ENCODE measurements around the gene FRMD4A.
"Not testable (repeated sequence)": the region's sequence is repeated elsewhere in the genome, so short reads cannot be mapped to it uniquely, and the experiment has no call there.

Gene FRMD4A

DNA sequence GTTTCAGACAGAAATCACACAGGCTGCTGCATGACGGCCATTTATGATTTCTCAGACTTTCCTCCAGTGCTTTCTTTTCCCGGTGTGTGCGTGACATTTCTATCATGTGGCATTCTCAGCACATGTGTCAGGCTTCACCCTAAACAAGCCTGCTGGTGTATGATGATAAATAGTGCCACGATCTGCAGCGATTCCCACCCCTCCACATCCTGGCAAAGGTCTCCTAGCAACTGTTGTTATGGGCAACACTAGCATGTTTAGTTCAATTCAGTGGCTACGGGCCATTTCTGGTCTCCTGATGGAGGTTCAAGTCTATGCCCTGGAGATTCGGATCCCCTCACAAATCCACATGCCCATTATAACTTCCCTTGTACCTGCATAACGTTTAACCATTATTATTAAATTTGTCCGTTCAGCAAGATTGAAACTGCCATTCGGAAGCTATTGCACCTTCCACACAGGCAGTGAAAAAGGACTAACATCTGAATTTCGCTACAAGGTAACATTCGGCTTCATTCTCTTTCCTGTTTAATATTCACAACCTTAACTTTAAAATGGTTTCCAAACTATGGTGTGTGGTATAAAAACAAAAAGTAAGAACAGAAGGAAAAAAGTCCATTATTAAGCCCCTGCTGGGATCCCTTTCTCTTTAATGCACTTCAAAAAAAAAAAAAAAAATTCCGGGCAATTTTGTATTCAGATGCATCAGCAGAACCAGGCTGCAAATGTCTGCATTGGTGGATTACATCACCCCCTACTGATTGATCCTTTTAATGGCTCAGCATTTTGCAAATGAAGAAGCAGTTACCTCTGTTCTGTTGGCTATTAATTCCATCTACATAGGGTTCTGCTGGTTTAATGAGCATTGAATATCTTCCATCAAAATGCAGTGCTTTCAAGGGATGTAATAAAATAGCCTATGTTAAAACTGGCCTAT lies 90.2 kb downstream of the FRMD4A start:
- no peak overlapping the region for H2BK15ac ChIP-seq (ENCODE audit: low read length)
- H3K23ac ChIP-seq (ENCODE audit: low read depth, low read length, poor library complexity), result no peak overlapping the region
- H3K4me1 ChIP-seq (ENCODE audit: control insufficient read depth in 2 of 2, insufficient read depth in 1 of 2, low read depth in 1 of 2, low read length in 2 of 2), result peaks cover 5 to 8% of the 10 kb centered on the region in 2 donors
- no peak overlapping the region for H3K4ac ChIP-seq (ENCODE audit: low read length)
- H3K9ac ChIP-seq (ENCODE audit: low read depth, low read length, poor library complexity), result no peak overlapping the region
- H2AFZ ChIP-seq (ENCODE audit: low read length), result peak overlapping the region; percentile 4
- H2BK12ac ChIP-seq (ENCODE audit: low read length), result no peak overlapping the region
- H3K14ac ChIP-seq (ENCODE audit: low read length), result no peak overlapping the region
- no peak overlapping the region for H3K18ac ChIP-seq (ENCODE audit: low read length)
- no peak overlapping the region for H4K8ac ChIP-seq (ENCODE audit: low read depth, low read length)
- peak overlapping the region in 1 of 2 donors; percentile 7 for H3K4me3 ChIP-seq (ENCODE audit: low read length in 2 of 2)
- no peak overlapping the region for H4K91ac ChIP-seq (ENCODE audit: low read depth, low read length, poor library complexity)
- H2AK5ac ChIP-seq (ENCODE audit: low read depth, low read length), result no peak overlapping the region
- no peaks in the 10 kb centered on the region for H3K36me3 ChIP-seq (replicated peaks in 1 of 2; ENCODE audit: control insufficient read depth in 2 of 2, insufficient read depth in 2 of 2, low read length in 2 of 2)
- H3K79me1 ChIP-seq (ENCODE audit: low read depth, low read length), result no peaks in the 10 kb centered on the region
- H2BK120ac ChIP-seq (ENCODE audit: low read depth, low read length), result no peak overlapping the region
- peak; percentile 14 for DNase-seq (ENCODE audit: low spot score)
- H3K27ac ChIP-seq (replicated peaks; ENCODE audit: low read length), result no peak overlapping the region
- no peak overlapping the region for H3K4me2 ChIP-seq (ENCODE audit: insufficient read depth, low read length, poor library complexity, severe bottlenecking)
- peaks cover 0 to 2% of the 10 kb centered on the region in 2 donors for H3K9me3 ChIP-seq (replicated peaks in 1 of 2; ENCODE audit: control insufficient read depth in 2 of 2, insufficient read depth in 1 of 2, low read depth in 1 of 2, low read length in 2 of 2)
- no peak overlapping the region for H2BK5ac ChIP-seq (ENCODE audit: low read length)
- WGBS, 2 donors (ENCODE audit: extremely low coverage in 2 of 2, insufficient read length in 2 of 2, insufficient replicate concordance in 1 of 2), result no CpG with 5 or more reads among the region's 13 CpGs
- peaks cover 0 to 2% (median 0%) of the 10 kb centered on the region in 3 experiments for H3K27me3 ChIP-seq (ENCODE audit: control insufficient read depth in 3 of 3, insufficient read depth in 3 of 3, low read depth in 1 of 3, low read length in 3 of 3)

DNA sequence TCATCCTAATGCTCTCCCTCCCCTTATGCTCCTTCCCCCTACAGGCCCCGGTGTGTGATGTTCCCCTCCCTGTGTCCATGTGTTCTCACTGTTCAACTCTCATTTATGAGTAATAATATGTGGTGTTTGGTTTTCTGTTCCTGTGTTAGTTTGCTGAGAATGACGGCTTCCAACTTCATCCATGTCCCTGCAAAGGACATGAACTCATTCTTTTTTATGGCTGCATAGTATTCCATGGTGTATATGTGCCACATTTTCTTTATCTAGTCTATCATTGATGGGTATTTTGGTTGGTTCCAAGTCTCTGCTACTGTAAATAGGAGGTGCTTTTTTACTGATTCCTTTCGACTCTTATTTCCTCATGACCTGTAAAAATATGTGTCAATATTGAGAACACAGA lies 92.1 kb downstream of the FRMD4A start:
- not testable (repeated sequence) for H2BK12ac ChIP-seq (ENCODE audit: low read length); H3K79me1 ChIP-seq (ENCODE audit: low read depth, low read length); H2BK120ac ChIP-seq (ENCODE audit: low read depth, low read length); H3K4me2 ChIP-seq (ENCODE audit: insufficient read depth, low read length, poor library complexity, severe bottlenecking); H3K23ac ChIP-seq (ENCODE audit: low read depth, low read length, poor library complexity); H3K9me3 ChIP-seq (replicated peaks in 1 of 2; ENCODE audit: control insufficient read depth in 2 of 2, insufficient read depth in 1 of 2, low read depth in 1 of 2, low read length in 2 of 2); H3K36me3 ChIP-seq (replicated peaks in 1 of 2; ENCODE audit: control insufficient read depth in 2 of 2, insufficient read depth in 2 of 2, low read length in 2 of 2); H2BK5ac ChIP-seq (ENCODE audit: low read length); H3K4ac ChIP-seq (ENCODE audit: low read length); DNase-seq (ENCODE audit: low spot score); H3K4me3 ChIP-seq (ENCODE audit: low read length in 2 of 2); H2AFZ ChIP-seq (ENCODE audit: low read length); H2BK15ac ChIP-seq (ENCODE audit: low read length); H4K8ac ChIP-seq (ENCODE audit: low read depth, low read length); H3K4me1 ChIP-seq (ENCODE audit: control insufficient read depth in 2 of 2, insufficient read depth in 1 of 2, low read depth in 1 of 2, low read length in 2 of 2); H3K27ac ChIP-seq (replicated peaks; ENCODE audit: low read length); H3K14ac ChIP-seq (ENCODE audit: low read length); H4K91ac ChIP-seq (ENCODE audit: low read depth, low read length, poor library complexity); H2AK5ac ChIP-seq (ENCODE audit: low read depth, low read length); H3K18ac ChIP-seq (ENCODE audit: low read length); H3K9ac ChIP-seq (ENCODE audit: low read depth, low read length, poor library complexity); H3K27me3 ChIP-seq (ENCODE audit: control insufficient read depth in 3 of 3, insufficient read depth in 3 of 3, low read depth in 1 of 3, low read length in 3 of 3)
- WGBS, 2 donors (ENCODE audit: extremely low coverage in 2 of 2, insufficient read length in 2 of 2, insufficient replicate concordance in 1 of 2), result no CpG with 5 or more reads among the region's 3 CpGs

DNA sequence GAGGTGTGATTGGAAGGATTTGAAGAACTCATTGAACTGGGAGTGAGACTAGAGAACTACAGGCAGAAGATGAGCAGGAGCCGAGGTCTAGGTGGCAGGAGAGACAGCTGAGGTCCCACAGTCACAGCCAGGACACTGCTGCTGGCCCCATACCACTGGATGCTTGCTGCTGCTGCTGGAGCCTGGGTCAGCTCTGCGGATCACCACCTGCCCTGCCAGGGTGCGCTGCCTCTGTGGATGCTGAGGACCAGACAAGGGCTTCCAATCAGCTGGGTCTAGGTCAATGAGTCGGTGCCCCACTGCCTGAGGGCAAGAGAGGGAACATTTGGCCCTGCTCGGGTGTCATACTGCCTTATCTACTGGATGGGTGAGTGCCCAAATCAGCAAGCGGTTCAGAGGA lies 94.4 kb downstream of the FRMD4A start:
- H2AFZ ChIP-seq (ENCODE audit: low read length), result no peak overlapping the region
- peak overlapping the region; percentile 20 for H4K91ac ChIP-seq (ENCODE audit: low read depth, low read length, poor library complexity)
- no peak overlapping the region for H3K14ac ChIP-seq (ENCODE audit: low read length)
- H3K27ac ChIP-seq (replicated peaks; ENCODE audit: low read length), result no peak overlapping the region
- H3K4me3 ChIP-seq (ENCODE audit: low read length in 2 of 2), result no peak overlapping the region
- H3K23ac ChIP-seq (ENCODE audit: low read depth, low read length, poor library complexity), result no peak overlapping the region
- H3K18ac ChIP-seq (ENCODE audit: low read length), result peak overlapping the region; percentile 59
- H3K4me1 ChIP-seq (ENCODE audit: control insufficient read depth in 2 of 2, insufficient read depth in 1 of 2, low read depth in 1 of 2, low read length in 2 of 2), result peaks cover 4 to 10% of the 10 kb centered on the region in 2 donors
- no peak overlapping the region for H2AK5ac ChIP-seq (ENCODE audit: low read depth, low read length)
- peaks cover 0 to 2% of the 10 kb centered on the region in 2 donors for H3K9me3 ChIP-seq (replicated peaks in 1 of 2; ENCODE audit: control insufficient read depth in 2 of 2, insufficient read depth in 1 of 2, low read depth in 1 of 2, low read length in 2 of 2)
- no peaks in the 10 kb centered on the region for H3K36me3 ChIP-seq (replicated peaks in 1 of 2; ENCODE audit: control insufficient read depth in 2 of 2, insufficient read depth in 2 of 2, low read length in 2 of 2)
- DNase-seq (ENCODE audit: low spot score), result no peak
- H2BK120ac ChIP-seq (ENCODE audit: low read depth, low read length), result no peak overlapping the region
- no peaks in the 10 kb centered on the region for H3K27me3 ChIP-seq (ENCODE audit: control insufficient read depth in 3 of 3, insufficient read depth in 3 of 3, low read depth in 1 of 3, low read length in 3 of 3)
- peak overlapping the region; percentile 52 for H4K8ac ChIP-seq (ENCODE audit: low read depth, low read length)
- no peak overlapping the region for H2BK5ac ChIP-seq (ENCODE audit: low read length)
- H3K4ac ChIP-seq (ENCODE audit: low read length), result no peak overlapping the region
- H2BK12ac ChIP-seq (ENCODE audit: low read length), result peak overlapping the region; percentile 4
- H3K9ac ChIP-seq (ENCODE audit: low read depth, low read length, poor library complexity), result no peak overlapping the region
- no peak overlapping the region for H2BK15ac ChIP-seq (ENCODE audit: low read length)
- no CpG with 5 or more reads among the region's 6 CpGs for WGBS, 2 donors (ENCODE audit: extremely low coverage in 2 of 2, insufficient read length in 2 of 2, insufficient replicate concordance in 1 of 2)
- no peaks in the 10 kb centered on the region for H3K79me1 ChIP-seq (ENCODE audit: low read depth, low read length)
- no peak overlapping the region for H3K4me2 ChIP-seq (ENCODE audit: insufficient read depth, low read length, poor library complexity, severe bottlenecking)

DNA sequence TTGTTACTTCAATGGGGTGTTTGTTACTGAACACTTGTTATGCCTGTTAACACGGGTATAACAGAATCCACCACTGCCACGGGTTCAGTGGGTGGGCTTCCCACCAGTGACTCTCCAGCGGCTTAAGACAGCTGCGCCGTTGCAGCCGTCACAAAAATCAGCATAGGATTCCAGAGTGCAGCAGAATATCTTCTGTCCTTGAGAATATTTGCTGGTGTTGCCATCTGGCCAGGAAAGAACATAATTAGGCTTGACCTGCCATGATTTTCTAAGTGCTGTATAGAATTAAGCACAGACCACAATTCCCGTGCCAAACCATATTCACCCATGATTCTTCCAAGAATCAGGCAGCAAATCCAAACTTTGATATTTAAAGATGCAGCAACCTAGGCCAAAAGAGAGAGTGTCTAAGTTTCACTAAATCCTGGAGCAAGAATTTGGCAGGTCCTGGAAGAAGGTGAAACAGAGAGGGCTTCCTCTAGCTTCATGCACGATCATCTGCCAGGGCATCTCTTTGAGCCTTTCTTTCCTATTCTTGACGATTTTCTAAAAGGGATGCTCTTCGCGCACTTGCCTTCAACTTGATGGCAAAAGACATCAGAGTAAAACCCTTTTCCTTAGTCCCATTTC lies 95.0 kb downstream of the FRMD4A start:
- no peaks in the 10 kb centered on the region for H3K36me3 ChIP-seq (replicated peaks in 1 of 2; ENCODE audit: control insufficient read depth in 2 of 2, insufficient read depth in 2 of 2, low read length in 2 of 2)
- no peak overlapping the region for H2AFZ ChIP-seq (ENCODE audit: low read length)
- H2BK5ac ChIP-seq (ENCODE audit: low read length), result no peak overlapping the region
- no peak overlapping the region for H3K4me3 ChIP-seq (ENCODE audit: low read length in 2 of 2)
- H3K23ac ChIP-seq (ENCODE audit: low read depth, low read length, poor library complexity), result no peak overlapping the region
- no peak overlapping the region for H2BK120ac ChIP-seq (ENCODE audit: low read depth, low read length)
- H3K79me1 ChIP-seq (ENCODE audit: low read depth, low read length), result no peaks in the 10 kb centered on the region
- no peak overlapping the region for H2BK12ac ChIP-seq (ENCODE audit: low read length)
- no peak overlapping the region for H2BK15ac ChIP-seq (ENCODE audit: low read length)
- H3K4me2 ChIP-seq (ENCODE audit: insufficient read depth, low read length, poor library complexity, severe bottlenecking), result no peak overlapping the region
- H3K14ac ChIP-seq (ENCODE audit: low read length), result no peak overlapping the region
- H3K9me3 ChIP-seq (replicated peaks in 1 of 2; ENCODE audit: control insufficient read depth in 2 of 2, insufficient read depth in 1 of 2, low read depth in 1 of 2, low read length in 2 of 2), result peaks cover 0 to 2% of the 10 kb centered on the region in 2 donors
- WGBS, 2 donors (ENCODE audit: extremely low coverage in 2 of 2, insufficient read length in 2 of 2, insufficient replicate concordance in 1 of 2), result no CpG with 5 or more reads among the region's 11 CpGs
- no peaks in the 10 kb centered on the region for H3K27me3 ChIP-seq (ENCODE audit: control insufficient read depth in 3 of 3, insufficient read depth in 3 of 3, low read depth in 1 of 3, low read length in 3 of 3)
- H3K9ac ChIP-seq (ENCODE audit: low read depth, low read length, poor library complexity), result no peak overlapping the region
- H4K8ac ChIP-seq (ENCODE audit: low read depth, low read length), result no peak overlapping the region
- no peak overlapping the region for H3K27ac ChIP-seq (replicated peaks; ENCODE audit: low read length)
- no peak overlapping the region for H2AK5ac ChIP-seq (ENCODE audit: low read depth, low read length)
- H3K4me1 ChIP-seq (ENCODE audit: control insufficient read depth in 2 of 2, insufficient read depth in 1 of 2, low read depth in 1 of 2, low read length in 2 of 2), result peaks cover 4 to 10% of the 10 kb centered on the region in 2 donors
- H3K18ac ChIP-seq (ENCODE audit: low read length), result no peak overlapping the region
- DNase-seq (ENCODE audit: low spot score), result no peak
- H3K4ac ChIP-seq (ENCODE audit: low read length), result no peak overlapping the region
- H4K91ac ChIP-seq (ENCODE audit: low read depth, low read length, poor library complexity), result no peak overlapping the region

Data from neuronal stem cell (in vitro differentiated cells).